Lower leg skin (tissue), 4 donors: ENCODE data around the gene ZBTB17. TPM values are rescaled to one million over a fixed set of nuclear protein-coding genes. Genes with fewer than 3 reads are reported as not detected.
"Not testable (repeated sequence)": the region's sequence is repeated elsewhere in the genome, so short reads cannot be mapped to it uniquely, and the experiment has no call there.

ENCODE experiments used
- DNase-seq, 2 donors: peaks; one replicate each; pipeline ENCODE4 v3.0.0-alpha.2; 2019; ENCODE audit warnings: low spot score in 2 of 2
- H3K4me3 ChIP-seq: fragments of 200-600 bp; sonication (generic); 2 replicates; pipeline ENCODE4 v1.5.1; 2017; ENCODE audit warnings: mild to moderate bottlenecking, low read depth; ENCODE audit not compliant: poor library complexity, severe bottlenecking
- CTCF ChIP-seq, 3 donors: fragments of 450-650 bp; IDR thresholded peaks; one replicate each; pipeline ENCODE4 v1.5.1; 2016; ENCODE audit warnings: antibody characterized with exemption in 3 of 3, mild to moderate bottlenecking in 3 of 3, moderate library complexity in 2 of 3
- POLR2A ChIP-seq, 2 donors: fragments of 450-650 bp; IDR thresholded peaks; one replicate each; pipeline ENCODE4 v1.6.1; 2016 to 2017; ENCODE audit warnings: antibody characterized with exemption in 2 of 2, mild to moderate bottlenecking in 1 of 2, moderate library complexity in 1 of 2
- WGBS, 2 donors: methylation state at CpG; one replicate each; pipeline ENCODE4 v1.1.5; 2018; 5-methylcytosine and 5-hydroxymethylcytosine counted together
- intact Hi-C: fragments of 100-400 bp; cut with DNase I; formaldehyde crosslinking; loops from one replicate; pipeline ENCODE4 v1.15.0; 2023; ENCODE audit warnings: low total_unique reads
- total RNA-seq, 4 donors: library from RNA; depleted of rRNA; stranded (reverse); fragments of >200 nt; gene quantifications; one replicate each; pipeline ENCODE4 v1.1.0, GENCODE V29; 2016

Gene ZBTB17
- total RNA-seq, 4 donors from 2014 or later = 25.9 to 42.4 (median 29.3) TPM

- no peak for DNase-seq
- intact Hi-C loops = no loop called here
- H3K4me3 ChIP-seq = no peak overlapping the region
- TF ChIP-seq CTCF (IDR thresholded peaks at IDR 0.05) = no peak
- TF ChIP-seq POLR2A (IDR thresholded peaks at IDR 0.05) = no peak
Observed at GRCh38 chr1:15895233-15895632, 80.7 kb downstream of the ZBTB17 start.

GRCh38 chr1:15892857-15893599 is 82.9 kb downstream of the ZBTB17 start:
- H3K4me3 ChIP-seq, intact Hi-C loops, DNase-seq: not testable (repeated sequence)
- 54 to 59% methylated on average over 6 of the region's 6 CpGs for WGBS, 2 donors

Other genes with a start within 250 kb of the ZBTB17 start
- 1 to 10 TPM in 2 of 4 donors, under 1 TPM in 2; 0.38 to 1.8 (median 0.99) TPM for gene SLC25A34, start 239.8 kb downstream of the ZBTB17 start, total RNA-seq
- gene TMEM82, start 233.6 kb downstream of the ZBTB17 start, total RNA-seq = not detected
- 10 to 100 TPM; 11.5 to 41.7 (median 17.7) TPM for gene FBLIM1, start 217.3 kb downstream of the ZBTB17 start, total RNA-seq
- 1 to 10 TPM in 2 of 4 donors, under 1 TPM in 2; 0.62 to 1.4 (median 0.94) TPM for gene UQCRHL, start 168.5 kb downstream of the ZBTB17 start, total RNA-seq
- 10 to 100 TPM; 41.4 to 63.6 (median 42.9) TPM for gene SPEN, start 128.4 kb downstream of the ZBTB17 start, total RNA-seq
- not detected for gene SRARP, start 28.1 kb upstream of the ZBTB17 start, total RNA-seq
- gene HSPB7, start 41.9 kb upstream of the ZBTB17 start, total RNA-seq = 1 to 10 TPM; 2.4 to 4.2 (median 3.0) TPM
- 1 to 10 TPM in 1 of 4 donors, under 1 TPM in 2, not detected in 1; 0.10 to 1.3 (median 0.63) TPM for gene CLCNKA, start 45.9 kb upstream of the ZBTB17 start, total RNA-seq
- gene CLCNKB, start 67.7 kb upstream of the ZBTB17 start, total RNA-seq = under 1 TPM in 1 of 4 donors, not detected in 3; 0.26 TPM
- 1 to 10 TPM; 1.1 to 2.6 (median 1.7) TPM for gene FAM131C, start 97.5 kb upstream of the ZBTB17 start, total RNA-seq
- gene EPHA2, start 180.0 kb upstream of the ZBTB17 start, total RNA-seq = 10 to 100 TPM; 63.6 to 83.8 (median 68.8) TPM
- gene ARHGEF19, start 236.6 kb upstream of the ZBTB17 start, total RNA-seq = 10 to 100 TPM; 45.7 to 63.1 (median 48.5) TPM